GM12872 (cell line): ENCODE measurements around the gene TMEM87B.

Experiments used
- TF ChIP-seq, protein P1 (sequence below): IDR thresholded peaks from 3 replicates; pipeline ENCODE4 v1.5.1; 2011; ENCODE audit warnings: low read depth, mild to moderate bottlenecking, low read length, moderate library complexity; ENCODE audit not compliant: insufficient read depth

Gene TMEM87B

DNA sequence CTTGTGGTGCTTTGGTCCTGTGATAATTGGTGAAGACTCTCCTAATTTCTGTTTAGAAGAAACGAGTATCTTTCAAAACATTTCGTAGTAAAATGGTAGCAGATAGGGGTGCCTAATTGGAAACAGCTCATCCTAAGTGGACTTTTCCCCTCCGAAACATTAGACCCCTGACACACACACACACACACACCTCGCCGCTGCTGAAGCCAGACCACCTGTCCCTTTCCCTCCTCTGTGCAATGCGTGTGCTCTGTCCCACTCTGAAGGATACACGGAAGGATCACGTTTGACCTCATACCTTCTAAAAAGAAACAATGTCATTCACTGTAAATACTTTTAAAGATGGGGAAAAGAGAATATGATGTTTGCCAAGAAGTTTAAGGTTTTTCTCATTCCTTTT, 36.2 kb upstream of the TMEM87B start:
- TF ChIP-seq, protein P1, sequence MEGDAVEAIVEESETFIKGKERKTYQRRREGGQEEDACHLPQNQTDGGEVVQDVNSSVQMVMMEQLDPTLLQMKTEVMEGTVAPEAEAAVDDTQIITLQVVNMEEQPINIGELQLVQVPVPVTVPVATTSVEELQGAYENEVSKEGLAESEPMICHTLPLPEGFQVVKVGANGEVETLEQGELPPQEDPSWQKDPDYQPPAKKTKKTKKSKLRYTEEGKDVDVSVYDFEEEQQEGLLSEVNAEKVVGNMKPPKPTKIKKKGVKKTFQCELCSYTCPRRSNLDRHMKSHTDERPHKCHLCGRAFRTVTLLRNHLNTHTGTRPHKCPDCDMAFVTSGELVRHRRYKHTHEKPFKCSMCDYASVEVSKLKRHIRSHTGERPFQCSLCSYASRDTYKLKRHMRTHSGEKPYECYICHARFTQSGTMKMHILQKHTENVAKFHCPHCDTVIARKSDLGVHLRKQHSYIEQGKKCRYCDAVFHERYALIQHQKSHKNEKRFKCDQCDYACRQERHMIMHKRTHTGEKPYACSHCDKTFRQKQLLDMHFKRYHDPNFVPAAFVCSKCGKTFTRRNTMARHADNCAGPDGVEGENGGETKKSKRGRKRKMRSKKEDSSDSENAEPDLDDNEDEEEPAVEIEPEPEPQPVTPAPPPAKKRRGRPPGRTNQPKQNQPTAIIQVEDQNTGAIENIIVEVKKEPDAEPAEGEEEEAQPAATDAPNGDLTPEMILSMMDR = no peak

- TF ChIP-seq, protein P1 = no peak
Measured at GRCh38 chr2:112019569-112019982, 35.5 kb upstream of the TMEM87B start.

- TF ChIP-seq, protein P1 = no peak
Measured at GRCh38 chr2:112020561-112020960, 34.5 kb upstream of the TMEM87B start.

DNA sequence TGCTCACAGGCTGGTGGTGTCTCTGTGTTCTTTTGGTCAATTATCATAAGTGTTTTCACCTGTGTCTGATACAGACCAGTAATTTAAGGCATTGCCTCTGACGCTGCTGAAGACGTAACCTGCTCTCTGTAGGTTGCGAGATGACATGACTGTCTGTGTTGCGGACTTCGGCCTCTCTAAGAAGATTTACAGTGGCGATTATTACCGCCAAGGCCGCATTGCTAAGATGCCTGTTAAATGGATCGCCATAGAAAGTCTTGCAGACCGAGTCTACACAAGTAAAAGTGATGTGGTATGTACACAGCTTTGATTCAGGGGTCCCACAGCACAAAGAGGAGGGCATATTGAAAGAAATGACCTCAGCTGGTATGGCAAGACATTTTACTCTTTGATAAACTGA, 33.8 kb upstream of the TMEM87B start:
- TF ChIP-seq, protein P1 = no peak

GRCh38 chr2:112021781-112022231, 33.3 kb upstream of the TMEM87B start:
- TF ChIP-seq, protein P1 = no peak

- TF ChIP-seq, protein P1 = no peak
Measured at GRCh38 chr2:112023707-112024106, 31.4 kb upstream of the TMEM87B start.

- TF ChIP-seq, protein P1 = no peak
Measured at GRCh38 chr2:112024231-112024630, 30.8 kb upstream of the TMEM87B start.
